HCT116 (cell line): ENCODE data around the gene CORO2B. TPM values are rescaled to one million over a fixed set of nuclear protein-coding genes. Genes with fewer than 3 reads are reported as not detected.

Experiments
- ATAC-seq: fragments of 200-7000 bp; cut with Tn5 transposase; 2 replicates; pipeline ENCODE4 v1.9.1; 2020; ENCODE audit warnings: mild to moderate bottlenecking, moderate library complexity
- BruUV-seq: library from RNA; stranded (reverse); fragments of 400-500 nt; replicated peaks from 2 replicates; lab custom pipeline; 2021; lab: Mats Ljungman, UMichigan
- CTCF ChIA-PET: fragments of 300-600 bp; sonication (Branson Sonifier 250); formaldehyde crosslinking; loops from one replicate; lab custom pipeline; 2021; ENCODE audit warnings: antibody characterized with exemption; lab: Charles Lee
- POLR2A ChIA-PET: fragments of 300-600, 350-600 bp; sonication (Branson Sonifier 250); formaldehyde crosslinking; loops from one replicate; lab custom pipeline; 2021; ENCODE audit warnings: antibody characterized with exemption; lab: Charles Lee
- RAD21 ChIA-PET, 2 experiments: fragments of 300-600 bp; sonication (Branson Sonifier 250); formaldehyde crosslinking; loops; one replicate each; lab custom pipeline; 2023; ENCODE audit warnings: low total read pairs in 2 of 2; ENCODE audit not compliant: uncharacterized antibody in 2 of 2, unreplicated experiment in 2 of 2, low non-redundant PET in 1 of 2; lab: Charles Lee
- DNase-seq: peaks from one replicate; pipeline ENCODE4 v3.0.0-alpha.2; 2010; ENCODE audit warnings: low read depth, low spot score
- H2AFZ ChIP-seq: fragments of 200-600 bp; shearing (Covaris generic), sonication (generic); 2 replicates; pipeline ENCODE4 v1.6.1; 2017; ENCODE audit warnings: low read depth, mixed run types, mixed read lengths, antibody characterized with exemption, low read length; ENCODE audit not compliant: poor library complexity, severe bottlenecking
- H3K27ac ChIP-seq: 2 replicates; pipeline ENCODE4 v1.5.1; 2012; ENCODE audit warnings: low read depth, low read length
- H3K27me3 ChIP-seq: fragments of 200-600 bp; sonication (generic); 2 replicates; pipeline ENCODE4 v1.6.1; 2016; ENCODE audit warnings: mixed run types, low read length, mixed read lengths; ENCODE audit not compliant: insufficient read depth
- H3K36me3 ChIP-seq, 2 experiments: fragments of 200-500 bp in 1 of 2; fragments of 200-600 bp in 1 of 2; sonication (Bioruptor generic) in 1 of 2; sonication (generic) in 1 of 2; 2 replicates each; pipeline versions ENCODE4 v1.5.1 to v1.6.1; 2014 to 2016; ENCODE audit warnings: low read length in 2 of 2, inconsistent platforms in 1 of 2, mixed read lengths in 1 of 2, mixed run types in 1 of 2; ENCODE audit not compliant: insufficient read depth in 2 of 2, control insufficient read depth in 1 of 2
- H3K4me1 ChIP-seq, 2 experiments: fragments of 200-600 bp in 1 of 2; sonication (generic) in 1 of 2; 2 replicates each; pipeline versions ENCODE4 v1.5.1 to v1.6.1; 2012 to 2017; ENCODE audit warnings: low read length in 2 of 2, inconsistent platforms in 1 of 2, mild to moderate bottlenecking in 1 of 2, mixed read lengths in 1 of 2, mixed run types in 1 of 2, moderate library complexity in 1 of 2; ENCODE audit not compliant: insufficient read depth in 2 of 2, control insufficient read depth in 1 of 2
- H3K4me2 ChIP-seq: fragments of 200-600 bp; sonication (generic); 2 replicates; pipeline ENCODE4 v1.6.1; 2017; ENCODE audit warnings: mixed run types, low read length, mixed read lengths
- H3K4me3 ChIP-seq, 2 experiments: fragments of 200-600 bp in 1 of 2; sonication (generic) in 1 of 2; replicated peaks in 1 of 2; 2 replicates each; pipeline ENCODE4 v1.5.1; 2011 to 2016; ENCODE audit warnings: low read length in 2 of 2, control low read depth in 1 of 2, low read depth in 1 of 2, mild to moderate bottlenecking in 1 of 2, mixed read lengths in 1 of 2, mixed run types in 1 of 2
- H3K79me2 ChIP-seq: fragments of 200-600 bp; sonication (generic); 2 replicates; pipeline ENCODE4 v1.6.1; 2017; ENCODE audit warnings: mild to moderate bottlenecking, mixed run types, low read length, moderate library complexity, mixed read lengths; ENCODE audit not compliant: insufficient read depth
- H3K9ac ChIP-seq: fragments of 200-600 bp; sonication (generic); 2 replicates; pipeline ENCODE4 v1.6.1; 2016; ENCODE audit warnings: low read length, mixed read lengths
- H3K9me2 ChIP-seq: fragments of 200-600 bp; sonication (generic), shearing (Covaris generic); 2 replicates; pipeline ENCODE4 v1.6.1; 2017; ENCODE audit warnings: mixed run types, mild to moderate bottlenecking, moderate library complexity; ENCODE audit not compliant: insufficient read depth
- H3K9me3 ChIP-seq, 2 experiments: fragments of 200-500 bp in 1 of 2; fragments of 200-600 bp in 1 of 2; sonication (Bioruptor generic) in 1 of 2; sonication (generic) in 1 of 2; 2 replicates each; pipeline ENCODE4 v1.6.1; 2014 to 2017; ENCODE audit warnings: low read length in 2 of 2, mixed read lengths in 2 of 2, inconsistent platforms in 1 of 2, low read depth in 1 of 2, mild to moderate bottlenecking in 1 of 2, mixed run types in 1 of 2, moderate library complexity in 1 of 2; ENCODE audit not compliant: control insufficient read depth in 1 of 2, insufficient read depth in 1 of 2
- H4K20me1 ChIP-seq: fragments of 200-600 bp; sonication (generic), shearing (Covaris generic); 2 replicates; pipeline ENCODE4 v1.6.1; 2017; ENCODE audit warnings: mixed run types, mild to moderate bottlenecking, moderate library complexity; ENCODE audit not compliant: insufficient read depth
- ATF3 ChIP-seq: IDR thresholded peaks from 2 replicates; pipeline ENCODE4 v1.6.1; 2012
- CBX3 ChIP-seq: IDR thresholded peaks from 2 replicates; pipeline ENCODE4 v1.6.1; 2012; ENCODE audit warnings: low read depth
- CTCF ChIP-seq, 3 experiments: fragments of 200-600 bp in 1 of 3; sonication (generic) in 1 of 3; IDR thresholded peaks in 2 of 3; conservative IDR thresholded peaks in 1 of 3; 2 replicates each; pipeline ENCODE4 v1.5.1; 2012 to 2017; ENCODE audit warnings: low read depth in 2 of 3, low read length in 2 of 3, antibody characterized with exemption in 1 of 3, borderline replicate concordance in 1 of 3, control low read depth in 1 of 3, mild to moderate bottlenecking in 1 of 3, mixed read lengths in 1 of 3, mixed run types in 1 of 3, moderate library complexity in 1 of 3; ENCODE audit not compliant: insufficient read depth in 1 of 3
- EGR1 ChIP-seq: IDR thresholded peaks from 2 replicates; pipeline ENCODE4 v1.6.1; 2012; ENCODE audit warnings: low read depth
- ELF1 ChIP-seq: IDR thresholded peaks from 2 replicates; pipeline ENCODE4 v1.6.1; 2012; ENCODE audit warnings: low read depth, borderline replicate concordance
- EZH2 ChIP-seq: fragments of 200-600 bp; sonication (generic); IDR thresholded peaks from 2 replicates; pipeline ENCODE4 v1.6.1; 2017; ENCODE audit warnings: antibody characterized with exemption, mixed run types
- EZH2phosphoT487 ChIP-seq: fragments of 200-600 bp; IDR thresholded peaks from 2 replicates; pipeline ENCODE4 v1.6.1; 2018; ENCODE audit warnings: antibody characterized with exemption, borderline replicate concordance
- RAD21 ChIP-seq: IDR thresholded peaks from 2 replicates; pipeline ENCODE4 v1.6.1; 2012; ENCODE audit warnings: low read depth, mild to moderate bottlenecking
- YY1 ChIP-seq: IDR thresholded peaks from 2 replicates; pipeline ENCODE4 v1.6.1; 2011; ENCODE audit warnings: low read length, low read depth, moderate library complexity, mild to moderate bottlenecking; ENCODE audit not compliant: insufficient replicate concordance; ENCODE audit errors: extremely low read depth
- ZBTB33 ChIP-seq: IDR thresholded peaks from 2 replicates; pipeline ENCODE4 v1.6.1; 2011; ENCODE audit warnings: mild to moderate bottlenecking, low read length, moderate library complexity; ENCODE audit not compliant: insufficient replicate concordance; ENCODE audit errors: extremely low read depth
- ZFX ChIP-seq: fragments of 450-650 bp; IDR thresholded peaks from 2 replicates; pipeline ENCODE4 v1.6.1; 2017
- ZNF274 ChIP-seq: fragments of 200-500 bp; sonication (Bioruptor generic); IDR thresholded peaks from 2 replicates; pipeline ENCODE4 v1.6.1; 2014; ENCODE audit warnings: mild to moderate bottlenecking, low read depth, low read length, inconsistent platforms
- intact Hi-C: fragments of 100-400 bp; cut with micrococcal nuclease; formaldehyde crosslinking; loops from 2 replicates; pipeline ENCODE4 v1.10.0; 2022
- total RNA-seq: library from RNA; stranded (reverse); gene quantifications from one replicate; pipeline ENCODE4 v1.2.1, GENCODE V29; 2021; ENCODE audit not compliant: unreplicated experiment

Gene CORO2B
- total RNA-seq, 1 experiment from 2014 or later: 2.8 TPM

GRCh38 chr15:68614286-68615035, 35.7 kb downstream of the CORO2B start:
- RAD21 ChIA-PET: no interaction called here
- DNase-seq: no peak
- CTCF ChIA-PET: no interaction called here
- no peak overlapping the region for H2AFZ ChIP-seq
- H3K36me3 ChIP-seq: no peaks in the 10 kb centered on the region
- no peaks in the 10 kb centered on the region for H4K20me1 ChIP-seq
- no peaks in the 10 kb centered on the region for H3K79me2 ChIP-seq
- no TSS peak for BruUV-seq
- POLR2A ChIA-PET: no interaction called here
- TF ChIP-seq CBX3 (no peak), ATF3 (no peak), ZNF274 (no peak), RAD21 (no peak), ZBTB33 (no peak), CTCF (IDR thresholded peaks at IDR 0.05 in 2 of 3, conservative IDR thresholded peaks at IDR 0.05 in 1 of 3; ENCODE audit: borderline replicate concordance in 1 of 3, insufficient read depth in 1 of 3, low read depth in 2 of 3, low read length in 2 of 3) (no peak), YY1 (no peak), EZH2 (no peak), ELF1 (no peak), ZFX (no peak), EGR1 (no peak), EZH2phosphoT487 (no peak)
- H3K27me3 ChIP-seq: no peaks in the 10 kb centered on the region
- H3K4me2 ChIP-seq: no peak overlapping the region
- intact Hi-C loops: no loop called here
- H3K4me3 ChIP-seq: no peak overlapping the region
- H3K27ac ChIP-seq: no peak overlapping the region
- H3K9me2 ChIP-seq: no peaks in the 10 kb centered on the region
- no peak for ATAC-seq
- H3K9ac ChIP-seq: no peak overlapping the region
- no peaks in the 10 kb centered on the region for H3K9me3 ChIP-seq
- H3K4me1 ChIP-seq: peaks cover 0 to 14% of the 10 kb centered on the region in 2 experiments; a peak in 2 of 4 replicates
